ENCODE measurements around the gene EPB41L2. TPM values are rescaled to one million over a fixed set of nuclear protein-coding genes. Genes with fewer than 3 reads are reported as not detected.
"Not testable (repeated sequence)": the region's sequence is repeated elsewhere in the genome, so short reads cannot be mapped to it uniquely, and the experiment has no call there.

Gene EPB41L2
- total RNA-seq, 2 donors from 2014 or later: 160 to 189 TPM

GRCh38 chr6:131014080-131014776 lies 48.8 kb downstream of the EPB41L2 start:
- no peak for TF ChIP-seq CTCF (conservative IDR thresholded peaks at IDR 0.05)
- no peak overlapping the region for H3K27ac ChIP-seq (ENCODE audit: low read depth, low read length)
- 70 to 79% methylated on average over 2 to 5 of the region's 5 CpGs for WGBS, 2 experiments (ENCODE audit: insufficient coverage in 1 of 2, insufficient read length in 1 of 2)
- no peak overlapping the region for H3K4me3 Mint-ChIP-seq
- no peak for DNase-seq
- H3K27ac Mint-ChIP-seq: peak overlapping the region; percentile 38
- peaks cover 8% of the 10 kb centered on the region for H3K36me3 ChIP-seq (ENCODE audit: control insufficient read depth, insufficient read depth, low read length)
- H3K9me3 Mint-ChIP-seq: peaks cover 17% of the 10 kb centered on the region
- H3K4me1 Mint-ChIP-seq: peaks cover 21% of the 10 kb centered on the region
- peaks cover 20% of the 10 kb centered on the region for H3K9me3 ChIP-seq (ENCODE audit: control insufficient read depth, low read length)
- H3K36me3 Mint-ChIP-seq (ENCODE audit: low read depth): peaks cover 17% of the 10 kb centered on the region
- H3K9ac ChIP-seq (ENCODE audit: extremely low read depth, low read length, poor library complexity, severe bottlenecking): no peak overlapping the region
- no peaks in the 10 kb centered on the region for H3K27me3 Mint-ChIP-seq (ENCODE audit: insufficient read depth)
- no peak overlapping the region for H3K4me3 ChIP-seq (ENCODE audit: low read length)
- no peaks in the 10 kb centered on the region for H3K27me3 ChIP-seq (ENCODE audit: control insufficient read depth, insufficient read depth, low read length, poor library complexity, severe bottlenecking)
- H3K4me1 ChIP-seq (ENCODE audit: control insufficient read depth, insufficient read depth, low read length): no peaks in the 10 kb centered on the region

- no peak for TF ChIP-seq CTCF (conservative IDR thresholded peaks at IDR 0.05)
- Histone ChIP-seq H3K4me1 (ENCODE audit: control insufficient read depth, insufficient read depth, low read length) (no peaks in the 10 kb centered on the region), H3K4me3 (ENCODE audit: low read length) (no peak overlapping the region), H3K9me3 (ENCODE audit: control insufficient read depth, low read length) (peaks cover 27% of the 10 kb centered on the region), H3K27me3 (ENCODE audit: control insufficient read depth, insufficient read depth, low read length, poor library complexity, severe bottlenecking) (no peaks in the 10 kb centered on the region), H3K27ac (ENCODE audit: low read depth, low read length) (no peak overlapping the region), H3K9ac (ENCODE audit: extremely low read depth, low read length, poor library complexity, severe bottlenecking) (no peak overlapping the region), H3K36me3 (ENCODE audit: control insufficient read depth, insufficient read depth, low read length) (peaks cover 8% of the 10 kb centered on the region)
- Mint-ChIP-seq H3K4me1 (peaks cover 21% of the 10 kb centered on the region), H3K36me3 (ENCODE audit: low read depth) (peaks cover 24% of the 10 kb centered on the region), H3K9me3 (peaks cover 24% of the 10 kb centered on the region), H3K4me3 (no peak overlapping the region), H3K27ac (no peak overlapping the region), H3K27me3 (ENCODE audit: insufficient read depth) (no peaks in the 10 kb centered on the region)
- 92 to 100% methylated on average over 1 to 2 of the region's 2 CpGs for WGBS, 2 experiments (ENCODE audit: insufficient coverage in 1 of 2, insufficient read length in 1 of 2)
- DNase-seq: no peak
These were observed 49.5 kb downstream of the EPB41L2 start for GRCh38 chr6:131013495-131013894.

GRCh38 chr6:131009790-131010189 lies 53.3 kb downstream of the EPB41L2 start:
- Mint-ChIP-seq H3K9me3 (peaks cover 51% of the 10 kb centered on the region), H3K27ac (no peak overlapping the region), H3K4me1 (peaks cover 18% of the 10 kb centered on the region), H3K27me3 (ENCODE audit: insufficient read depth) (no peaks in the 10 kb centered on the region), H3K4me3 (no peak overlapping the region), H3K36me3 (ENCODE audit: low read depth) (peaks cover 49% of the 10 kb centered on the region)
- peaks cover 49% of the 10 kb centered on the region for H3K9me3 ChIP-seq (ENCODE audit: control insufficient read depth, low read length)
- no peaks in the 10 kb centered on the region for H3K4me1 ChIP-seq (ENCODE audit: control insufficient read depth, insufficient read depth, low read length)
- no peaks in the 10 kb centered on the region for H3K27me3 ChIP-seq (ENCODE audit: control insufficient read depth, insufficient read depth, low read length, poor library complexity, severe bottlenecking)
- DNase-seq: no peak
- peaks cover 19% of the 10 kb centered on the region for H3K36me3 ChIP-seq (ENCODE audit: control insufficient read depth, insufficient read depth, low read length)
- no peak overlapping the region for H3K9ac ChIP-seq (ENCODE audit: extremely low read depth, low read length, poor library complexity, severe bottlenecking)
- 91 to 96% methylated on average over 2 of the region's 2 CpGs for WGBS, 2 experiments (ENCODE audit: insufficient coverage in 1 of 2, insufficient read length in 1 of 2)
- H3K27ac ChIP-seq (ENCODE audit: low read depth, low read length): no peak overlapping the region
- peak overlapping the region; percentile 69 for H3K4me3 ChIP-seq (ENCODE audit: low read length)
- TF ChIP-seq CTCF (conservative IDR thresholded peaks at IDR 0.05): no peak

- not testable (repeated sequence) for H3K4me3 Mint-ChIP-seq; H3K4me1 ChIP-seq (ENCODE audit: control insufficient read depth, insufficient read depth, low read length); H3K9ac ChIP-seq (ENCODE audit: extremely low read depth, low read length, poor library complexity, severe bottlenecking); H3K27me3 ChIP-seq (ENCODE audit: control insufficient read depth, insufficient read depth, low read length, poor library complexity, severe bottlenecking); H3K27ac ChIP-seq (ENCODE audit: low read depth, low read length); H3K27ac Mint-ChIP-seq; DNase-seq; H3K27me3 Mint-ChIP-seq (ENCODE audit: insufficient read depth)
- Histone ChIP-seq H3K36me3 (ENCODE audit: control insufficient read depth, insufficient read depth, low read length) (peaks cover 19% of the 10 kb centered on the region), H3K4me3 (ENCODE audit: low read length) (peak overlapping the region; percentile 69), H3K9me3 (ENCODE audit: control insufficient read depth, low read length) (peaks cover 49% of the 10 kb centered on the region)
- Mint-ChIP-seq H3K4me1 (peaks cover 20% of the 10 kb centered on the region), H3K9me3 (peaks cover 51% of the 10 kb centered on the region), H3K36me3 (ENCODE audit: low read depth) (peaks cover 49% of the 10 kb centered on the region)
- 93 to 95% methylated on average over 2 of the region's 2 CpGs for WGBS, 2 experiments (ENCODE audit: insufficient coverage in 1 of 2, insufficient read length in 1 of 2)
These were observed 54.1 kb downstream of the EPB41L2 start for GRCh38 chr6:131008965-131009364.

- H3K27me3 ChIP-seq (ENCODE audit: control insufficient read depth, insufficient read depth, low read length, poor library complexity, severe bottlenecking); H3K27me3 Mint-ChIP-seq (ENCODE audit: insufficient read depth); H3K27ac ChIP-seq (ENCODE audit: low read depth, low read length); DNase-seq; H3K4me3 Mint-ChIP-seq; H3K9ac ChIP-seq (ENCODE audit: extremely low read depth, low read length, poor library complexity, severe bottlenecking); H3K27ac Mint-ChIP-seq; H3K4me1 ChIP-seq (ENCODE audit: control insufficient read depth, insufficient read depth, low read length): not testable (repeated sequence)
- Mint-ChIP-seq H3K4me1 (peaks cover 25% of the 10 kb centered on the region), H3K36me3 (ENCODE audit: low read depth) (peaks cover 49% of the 10 kb centered on the region), H3K9me3 (peaks cover 51% of the 10 kb centered on the region)
- Histone ChIP-seq H3K9me3 (ENCODE audit: control insufficient read depth, low read length) (peaks cover 49% of the 10 kb centered on the region), H3K4me3 (ENCODE audit: low read length) (peak overlapping the region; percentile 69), H3K36me3 (ENCODE audit: control insufficient read depth, insufficient read depth, low read length) (peaks cover 19% of the 10 kb centered on the region)
- WGBS, 2 experiments (ENCODE audit: insufficient coverage in 1 of 2, insufficient read length in 1 of 2): 75 to 80% methylated on average over 3 to 5 of the region's 5 CpGs
These were observed 55.1 kb downstream of the EPB41L2 start for GRCh38 chr6:131007964-131008363.

Measured in endodermal cell (in vitro differentiated cells).